WERI-Rb-1 (cell line): ENCODE results near the gene PTPRD.
"Not testable (repeated sequence)": the region's sequence is repeated elsewhere in the genome, so short reads cannot be mapped to it uniquely, and the experiment has no call there.

Experiments
- DNase-seq: peaks from one replicate; pipeline ENCODE4 v3.0.0-alpha.2; 2020
- H3K27ac ChIP-seq: fragments of 250-450 bp; sonication (Bioruptor Pico); 2 replicates; pipeline ENCODE4 v1.5.1; 2020; ENCODE audit warnings: mild to moderate bottlenecking, moderate library complexity
- H3K27me3 ChIP-seq: fragments of 250-450 bp; sonication (Bioruptor Pico); 2 replicates; pipeline ENCODE4 v1.5.1; 2021; ENCODE audit warnings: mild to moderate bottlenecking, low read depth, moderate library complexity; ENCODE audit not compliant: insufficient read depth, severe bottlenecking
- H3K36me3 ChIP-seq: fragments of 250-450 bp; sonication (Bioruptor Pico); 2 replicates; pipeline ENCODE4 v1.5.1; 2020; ENCODE audit warnings: mild to moderate bottlenecking, moderate library complexity
- H3K4me3 ChIP-seq: 2 replicates; pipeline ENCODE4 v1.5.1; 2011; ENCODE audit warnings: low read depth, mild to moderate bottlenecking, control low read depth, low read length
- H3K9me3 ChIP-seq: fragments of 250-450 bp; sonication (Bioruptor Pico); 2 replicates; pipeline ENCODE4 v1.5.1; 2021; ENCODE audit warnings: mild to moderate bottlenecking, moderate library complexity; ENCODE audit not compliant: severe bottlenecking
- TF ChIP-seq, protein P1 (sequence below): IDR thresholded peaks from 2 replicates; pipeline ENCODE4 v1.5.1; 2011; ENCODE audit warnings: low read depth, mild to moderate bottlenecking, control low read depth, inconsistent platforms, low read length

Gene PTPRD

DNA sequence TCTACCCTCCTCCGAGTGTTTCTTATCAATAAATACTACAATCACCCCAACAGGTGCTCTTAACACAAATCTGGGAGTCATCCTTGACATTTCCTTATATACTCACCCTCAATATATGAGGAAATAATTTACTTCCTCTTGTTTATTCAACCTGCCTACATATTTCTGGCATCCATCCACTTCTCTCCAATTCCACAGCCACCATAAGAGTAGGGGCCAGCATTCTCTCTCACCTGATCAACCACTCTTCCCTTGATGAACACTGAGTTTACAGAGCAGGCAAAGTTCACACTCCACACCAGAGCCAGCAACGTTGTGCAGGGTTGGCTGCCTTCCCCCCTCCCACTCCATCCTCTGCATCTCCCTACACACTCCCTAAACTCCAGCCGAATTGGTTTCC, 1908.9 kb downstream of the PTPRD start:
- DNase-seq = no peak
- TF ChIP-seq, protein P1, sequence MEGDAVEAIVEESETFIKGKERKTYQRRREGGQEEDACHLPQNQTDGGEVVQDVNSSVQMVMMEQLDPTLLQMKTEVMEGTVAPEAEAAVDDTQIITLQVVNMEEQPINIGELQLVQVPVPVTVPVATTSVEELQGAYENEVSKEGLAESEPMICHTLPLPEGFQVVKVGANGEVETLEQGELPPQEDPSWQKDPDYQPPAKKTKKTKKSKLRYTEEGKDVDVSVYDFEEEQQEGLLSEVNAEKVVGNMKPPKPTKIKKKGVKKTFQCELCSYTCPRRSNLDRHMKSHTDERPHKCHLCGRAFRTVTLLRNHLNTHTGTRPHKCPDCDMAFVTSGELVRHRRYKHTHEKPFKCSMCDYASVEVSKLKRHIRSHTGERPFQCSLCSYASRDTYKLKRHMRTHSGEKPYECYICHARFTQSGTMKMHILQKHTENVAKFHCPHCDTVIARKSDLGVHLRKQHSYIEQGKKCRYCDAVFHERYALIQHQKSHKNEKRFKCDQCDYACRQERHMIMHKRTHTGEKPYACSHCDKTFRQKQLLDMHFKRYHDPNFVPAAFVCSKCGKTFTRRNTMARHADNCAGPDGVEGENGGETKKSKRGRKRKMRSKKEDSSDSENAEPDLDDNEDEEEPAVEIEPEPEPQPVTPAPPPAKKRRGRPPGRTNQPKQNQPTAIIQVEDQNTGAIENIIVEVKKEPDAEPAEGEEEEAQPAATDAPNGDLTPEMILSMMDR = no peak
- Histone ChIP-seq H3K27ac (no peak overlapping the region), H3K36me3 (no peaks in the 10 kb centered on the region), H3K9me3 (no peaks in the 10 kb centered on the region), H3K4me3 (no peak overlapping the region), H3K27me3 (no peaks in the 10 kb centered on the region)

DNA sequence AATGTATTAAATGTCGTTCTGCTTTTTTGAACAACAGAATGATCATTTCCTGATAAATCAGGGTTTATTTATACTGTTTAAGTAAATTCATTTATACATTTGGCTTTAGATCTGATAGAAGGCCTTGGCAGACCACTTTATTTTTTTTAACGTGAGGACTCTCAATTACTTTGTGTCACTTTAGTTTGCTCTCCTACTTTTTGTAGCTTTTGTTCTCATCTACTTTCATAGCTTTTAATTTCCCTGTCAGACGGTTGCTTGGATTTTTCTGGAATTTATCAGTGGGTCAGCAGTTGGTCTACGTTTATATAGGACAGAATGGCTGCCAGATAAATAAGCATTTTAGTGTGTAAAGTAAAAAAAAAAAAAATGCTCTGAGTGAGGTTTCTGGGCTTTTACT, 1910.9 kb downstream of the PTPRD start:
- H3K9me3 ChIP-seq = no peaks in the 10 kb centered on the region
- TF ChIP-seq, protein P1 = no peak
- no peak for DNase-seq
- no peak overlapping the region for H3K4me3 ChIP-seq
- no peak overlapping the region for H3K27ac ChIP-seq
- H3K36me3 ChIP-seq = no peaks in the 10 kb centered on the region
- no peaks in the 10 kb centered on the region for H3K27me3 ChIP-seq

DNA sequence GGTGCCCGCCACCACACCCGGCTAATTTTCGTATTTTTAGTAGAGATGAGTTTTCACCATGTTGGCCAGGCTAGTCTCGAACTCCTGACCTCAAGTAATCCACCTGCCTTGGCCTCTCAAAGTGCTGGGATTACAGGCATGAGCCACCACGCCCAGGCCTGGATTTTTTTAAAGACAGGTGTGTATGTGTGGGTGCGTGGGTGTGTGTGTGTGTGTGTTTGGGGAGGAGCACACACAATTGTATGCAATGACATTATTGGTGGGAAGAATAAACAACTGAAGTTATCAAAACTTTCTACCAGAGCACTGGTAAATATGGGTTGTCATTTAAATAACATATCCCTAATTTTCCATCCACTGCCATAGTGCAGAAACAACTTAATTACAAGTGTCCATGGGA, 1915.2 kb downstream of the PTPRD start:
- not testable (repeated sequence) for H3K27ac ChIP-seq, H3K36me3 ChIP-seq, H3K27me3 ChIP-seq, DNase-seq, H3K9me3 ChIP-seq, H3K4me3 ChIP-seq

DNA sequence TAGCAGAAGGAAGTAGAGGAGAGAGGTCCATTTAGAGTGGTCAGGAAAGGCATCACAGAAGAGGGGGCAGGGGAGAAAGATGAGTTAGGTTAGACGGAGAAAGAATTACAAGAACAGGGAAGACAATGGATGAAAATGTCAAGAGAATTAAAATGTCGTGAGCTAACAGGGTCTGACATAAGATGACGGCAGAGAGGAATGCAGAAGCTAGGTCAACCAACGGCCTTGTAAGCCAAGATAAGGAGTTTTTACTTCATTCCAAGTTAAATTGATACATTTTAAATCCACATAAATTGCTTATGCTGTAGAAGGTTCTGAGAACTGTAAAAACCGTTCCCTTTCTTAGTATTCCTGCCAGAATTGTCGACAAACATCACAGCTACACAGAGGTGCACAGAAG, 1916.3 kb downstream of the PTPRD start:
- Histone ChIP-seq H3K36me3 (no peaks in the 10 kb centered on the region), H3K27me3 (no peaks in the 10 kb centered on the region), H3K27ac (no peak overlapping the region), H3K4me3 (no peak overlapping the region), H3K9me3 (no peaks in the 10 kb centered on the region)
- no peak for DNase-seq
- TF ChIP-seq, protein P1 = no peak

DNA sequence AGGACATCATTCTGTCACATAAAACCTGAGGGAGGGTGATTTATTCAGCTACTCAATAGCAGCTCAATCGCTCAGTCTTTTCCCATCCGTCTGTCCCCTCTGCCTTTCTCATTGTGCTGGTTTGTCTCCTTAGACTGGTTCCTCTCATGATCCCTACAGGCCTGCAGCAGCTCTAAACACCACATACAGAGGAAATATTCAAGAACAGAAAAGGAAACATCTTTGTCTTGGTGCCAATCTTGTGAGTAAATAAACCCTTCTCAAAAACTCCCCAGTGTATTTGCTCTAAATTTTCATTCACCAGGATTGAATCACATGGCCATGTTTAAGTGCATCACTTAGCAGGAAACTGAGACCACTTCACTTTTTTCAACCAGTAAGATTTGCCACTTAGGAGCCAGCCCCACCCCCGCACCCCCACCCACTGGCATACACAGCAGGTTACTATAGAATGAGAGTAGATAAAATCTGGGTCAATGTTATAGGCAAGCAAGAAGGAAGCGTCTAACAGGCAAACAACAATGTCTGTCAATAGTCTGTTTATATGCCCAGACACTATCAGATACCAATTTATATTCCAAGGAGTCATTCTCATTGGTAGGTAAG, 1917.7 kb downstream of the PTPRD start:
- Histone ChIP-seq H3K4me3 (no peak overlapping the region), H3K36me3 (no peaks in the 10 kb centered on the region)
- no peak for DNase-seq

DNA sequence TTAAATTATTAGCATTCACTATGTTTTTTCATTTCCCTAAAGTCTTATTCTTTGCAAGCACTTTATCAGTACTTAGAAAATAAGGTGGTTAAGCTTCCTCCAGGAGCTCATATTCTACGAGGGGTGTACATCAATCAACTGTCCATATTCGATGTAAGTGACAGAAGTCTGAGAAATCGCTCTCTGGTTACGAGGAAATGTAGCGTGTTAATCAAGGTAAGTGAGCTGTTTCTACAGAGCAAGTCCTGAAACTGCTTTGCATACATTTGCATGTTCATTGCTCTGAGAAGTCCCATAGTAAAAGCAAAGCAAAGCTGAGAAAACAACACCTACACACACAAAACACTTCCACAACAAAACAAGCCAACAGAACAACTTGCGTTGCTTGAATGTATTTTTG, 1919.3 kb downstream of the PTPRD start:
- no peaks in the 10 kb centered on the region for H3K36me3 ChIP-seq
- H3K4me3 ChIP-seq = no peak overlapping the region
- no peak for DNase-seq
- H3K27ac ChIP-seq = no peak overlapping the region
- TF ChIP-seq, protein P1 = no peak
- H3K27me3 ChIP-seq = no peaks in the 10 kb centered on the region
- H3K9me3 ChIP-seq = no peaks in the 10 kb centered on the region

More for the DNA sequence above, 1917.7 kb downstream of the PTPRD start:
- Histone ChIP-seq H3K27me3 (no peaks in the 10 kb centered on the region), H3K27ac (no peak overlapping the region), H3K9me3 (no peaks in the 10 kb centered on the region)
- TF ChIP-seq, protein P1 = no peak
